ENCODE measurements around the gene USP34.
"Not testable (repeated sequence)": the region's sequence is repeated elsewhere in the genome, so short reads cannot be mapped to it uniquely, and the experiment has no call there.

The USP34 gene

DNA sequence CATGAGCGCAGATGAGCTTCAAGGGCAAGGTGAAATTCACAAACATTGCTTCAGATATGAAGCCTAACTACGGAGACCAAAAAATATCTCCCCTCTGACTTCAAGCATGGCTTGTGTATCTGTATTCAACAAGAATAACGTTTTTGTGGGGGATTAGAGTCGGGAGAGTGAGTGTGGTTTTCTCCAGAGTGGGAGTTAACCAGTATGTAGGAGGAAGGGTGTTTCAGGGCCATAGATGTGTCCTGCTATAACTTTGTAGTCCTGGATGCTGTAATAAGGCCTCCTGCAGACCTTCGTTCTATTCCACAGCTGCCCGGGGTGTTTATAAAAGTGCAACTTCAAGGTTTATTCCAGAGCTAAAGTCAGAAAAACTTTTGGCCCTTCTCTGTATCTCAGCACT, 321.8 kb downstream of the USP34 start:
- no peak for DNase-seq (ENCODE audit: low spot score)

DNA sequence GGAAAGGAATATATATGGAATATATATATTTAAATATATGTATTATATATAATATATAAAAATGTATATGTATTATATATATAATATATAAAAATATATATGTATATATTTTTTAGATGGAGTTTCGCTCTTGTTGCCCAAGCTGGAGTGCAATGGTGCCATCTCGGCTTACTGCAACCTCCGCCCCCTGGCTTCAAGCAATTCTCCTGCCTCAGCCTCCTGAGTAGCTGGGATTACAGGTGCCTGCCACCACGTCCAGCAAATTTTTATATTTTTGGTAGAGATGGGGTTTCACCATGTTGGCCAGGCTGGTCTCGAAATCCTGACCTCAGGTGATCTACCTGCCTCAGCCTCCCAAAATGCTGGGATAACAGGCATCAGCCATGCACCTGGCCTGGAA, 322.8 kb downstream of the USP34 start:
- not testable (repeated sequence) for DNase-seq (ENCODE audit: low spot score)

DNA sequence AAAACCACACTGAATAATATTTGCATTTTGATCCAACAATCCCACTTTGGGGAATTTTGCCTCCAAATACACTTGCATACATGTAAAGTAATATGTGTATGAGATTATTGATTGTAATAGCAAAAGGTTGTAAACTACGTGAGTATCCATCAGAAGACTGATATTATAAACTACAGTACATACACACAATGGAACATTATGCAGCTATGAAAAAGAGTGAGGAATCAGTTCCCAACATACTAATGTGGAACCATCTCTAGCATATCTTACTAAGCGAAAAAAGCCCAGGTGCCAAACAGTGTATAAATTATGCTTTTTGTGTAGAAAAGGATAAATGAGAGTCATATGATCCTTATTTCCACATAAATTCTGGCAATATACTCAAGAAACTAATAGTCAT, 324.9 kb downstream of the USP34 start:
- DNase-seq (ENCODE audit: low spot score), result no peak

GRCh38 chr2:61144697-61145268, 326.1 kb downstream of the USP34 start:
- no peak for DNase-seq (ENCODE audit: low spot score)

DNA sequence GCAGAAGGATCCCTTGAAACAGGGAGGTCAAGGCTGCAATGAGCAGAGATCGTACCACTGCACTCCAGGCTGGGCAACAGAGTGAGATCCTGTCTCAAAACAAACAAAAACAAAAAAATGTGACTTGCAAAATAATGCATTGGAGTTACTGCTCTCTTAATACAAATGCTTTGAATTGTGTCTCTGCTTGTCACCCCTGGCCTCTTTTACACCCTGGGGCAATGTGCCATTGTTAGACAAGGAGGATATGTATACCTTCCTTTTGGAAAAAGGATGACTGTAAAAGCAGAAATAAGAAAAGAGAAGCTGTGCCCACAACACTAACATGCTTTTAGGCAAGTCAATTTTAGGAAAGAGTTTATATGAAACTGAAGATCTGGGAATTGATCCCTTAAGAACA, 329.7 kb downstream of the USP34 start:
- no peak for DNase-seq (ENCODE audit: low spot score)

DNA sequence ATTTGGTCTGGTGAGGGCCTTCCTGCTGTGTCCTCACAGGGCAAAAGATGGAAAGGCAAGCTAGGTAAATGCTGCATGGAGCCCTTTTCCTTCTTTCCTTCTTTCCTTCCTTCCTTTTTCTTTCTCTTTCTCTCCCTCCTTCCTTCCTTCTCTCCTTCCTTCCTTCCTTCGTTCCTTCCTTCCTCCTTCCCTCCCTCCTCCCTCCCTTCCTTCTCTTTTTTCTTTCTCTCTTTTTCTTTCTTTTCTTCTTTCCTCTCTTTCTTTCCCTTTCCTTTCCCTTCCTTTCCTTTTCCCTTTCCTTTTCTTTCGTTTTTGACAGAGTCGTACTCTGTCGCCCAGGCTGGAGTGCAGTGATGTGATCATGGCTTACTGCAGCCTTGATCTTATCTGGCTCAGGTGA, 332.0 kb downstream of the USP34 start:
- DNase-seq (ENCODE audit: low spot score), result no peak
